Activated CD4-positive, CD25-positive, alpha-beta regulatory T cell treated with anti-CD3 and anti-CD28 coated beads, Interleukin-2, amount 50 U/mL, for 16 hours (primary cell): ENCODE data around the gene PPM1N.

ENCODE experiments used
- DNase-seq: peaks from one replicate; pipeline ENCODE4 v3.0.0-alpha.2; 2020; ENCODE audit warnings: low read depth, low spot score

The PPM1N gene

GRCh38 chr19:45528149-45528743, 30.0 kb downstream of the PPM1N start:
- no peak for DNase-seq

GRCh38 chr19:45528744-45529419, 30.6 kb downstream of the PPM1N start:
- no peak for DNase-seq

GRCh38 chr19:45529420-45529785, 31.2 kb downstream of the PPM1N start:
- no peak for DNase-seq

DNA sequence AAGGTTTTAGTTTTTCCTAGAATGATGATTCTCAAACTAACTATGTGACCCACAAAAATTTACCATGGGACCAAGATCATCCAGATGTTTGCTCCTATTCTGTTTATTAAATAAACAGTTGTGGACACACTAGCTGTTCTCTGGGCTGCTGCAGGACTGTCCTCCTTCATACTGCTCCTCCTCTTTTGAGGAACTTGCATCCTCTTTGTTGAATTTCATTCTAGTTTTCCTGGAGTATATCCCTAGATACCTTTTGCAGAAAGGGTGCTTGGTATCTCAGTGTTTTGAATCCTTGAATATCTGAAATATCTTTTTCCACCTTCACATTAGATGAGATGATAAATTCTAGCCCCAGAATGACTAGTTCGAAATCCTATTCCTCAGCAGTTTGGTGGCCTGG, 33.1 kb downstream of the PPM1N start:
- no peak for DNase-seq

DNA sequence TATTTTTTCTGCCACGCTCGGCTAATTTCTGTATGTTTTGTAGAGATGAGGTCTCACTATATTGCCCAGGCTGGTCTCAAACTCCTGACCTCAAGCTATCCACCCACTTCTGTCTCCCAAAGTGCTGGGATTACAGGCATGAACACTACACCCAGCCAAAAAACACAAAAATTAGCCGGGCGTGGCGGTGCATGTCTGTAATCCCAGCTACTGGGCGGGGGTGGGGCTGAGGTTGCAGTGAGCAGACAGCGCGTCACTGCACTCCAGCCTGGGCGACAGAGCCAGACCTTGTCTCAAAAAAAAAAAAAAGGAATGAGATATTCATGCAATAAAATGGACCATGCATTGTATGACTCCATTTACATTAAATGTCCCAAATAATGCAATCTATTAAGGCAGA, 41.2 kb downstream of the PPM1N start:
- DNase-seq = no peak

DNA sequence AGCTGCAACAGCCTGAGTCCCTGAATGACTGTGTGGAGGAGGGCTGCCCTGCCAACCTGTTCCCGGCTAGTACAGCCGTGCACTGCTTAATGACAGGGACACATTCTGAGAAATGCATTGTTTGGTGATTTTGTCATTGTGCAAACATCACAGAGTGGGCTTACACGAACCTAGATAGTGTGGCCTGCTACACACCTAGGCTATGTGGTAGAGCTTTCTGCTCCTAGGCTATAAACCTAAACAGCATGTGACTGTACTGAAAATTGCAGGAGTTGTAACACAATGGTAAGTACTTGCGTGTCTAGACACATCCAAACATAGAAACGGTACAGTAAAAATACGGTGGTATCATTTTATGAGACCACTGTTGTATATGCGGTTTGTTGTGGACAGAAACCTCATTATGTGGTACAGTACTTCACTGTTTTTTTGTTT, 44.0 kb downstream of the PPM1N start:
- DNase-seq = no peak

GRCh38 chr19:45547211-45547770, 49.0 kb downstream of the PPM1N start:
- DNase-seq = no peak

GRCh38 chr19:45547965-45548609, 49.8 kb downstream of the PPM1N start:
- no peak for DNase-seq
